DMS114 treated with DMSO at 0.1 percent for 48 hours (cell line): ENCODE results near the gene HSPH1.
"Not testable (repeated sequence)": the region's sequence is repeated elsewhere in the genome, so short reads cannot be mapped to it uniquely, and the experiment has no call there.

Source experiments
- DNase-seq: peaks from one replicate; lab custom pipeline; 2025; ENCODE audit not compliant: unreplicated experiment; lab: John Stamatoyannopoulos, UW

Gene HSPH1

GRCh38 chr13:31100721-31101120 lies 61.0 kb downstream of the HSPH1 start:
- no peak for DNase-seq

GRCh38 chr13:31097911-31098434 lies 63.7 kb downstream of the HSPH1 start:
- not testable (repeated sequence) for DNase-seq

GRCh38 chr13:31096654-31097302 lies 64.9 kb downstream of the HSPH1 start:
- DNase-seq: no peak

- no peak for DNase-seq
Measured at GRCh38 chr13:31094331-31095015, 67.2 kb downstream of the HSPH1 start.

- no peak for DNase-seq
Measured at GRCh38 chr13:31093145-31093885, 68.4 kb downstream of the HSPH1 start.

GRCh38 chr13:31092646-31093045 lies 69.1 kb downstream of the HSPH1 start:
- DNase-seq: no peak

- no peak for DNase-seq
Measured at GRCh38 chr13:31090961-31091624, 70.6 kb downstream of the HSPH1 start.

GRCh38 chr13:31090096-31090495 lies 71.6 kb downstream of the HSPH1 start:
- no peak for DNase-seq

- no peak for DNase-seq
Measured at GRCh38 chr13:31089649-31090048, 72.1 kb downstream of the HSPH1 start.

GRCh38 chr13:31088826-31089420 lies 72.8 kb downstream of the HSPH1 start:
- DNase-seq: no peak
